ENCODE results near the gene CASP1.
"Not testable (repeated sequence)": the region's sequence is repeated elsewhere in the genome, so short reads cannot be mapped to it uniquely, and the experiment has no call there.

The CASP1 gene

GRCh38 chr11:105034813-105035620, at the start of gene CASP1:
CASP1 (minus strand) TSS chr11:105035144; CDS start chr11:105035113, 31 bp downstream.
- DNase-seq, result peak in 4 of 14 donors; percentile 7 to 24 (median 16)

- no peak for DNase-seq
Measured at GRCh38 chr11:105081412-105082150, 46.6 kb upstream of the CASP1 start.

- not testable (repeated sequence) for DNase-seq
Measured at GRCh38 chr11:105080171-105080906, 45.4 kb upstream of the CASP1 start.

GRCh38 chr11:105078283-105078682, 43.3 kb upstream of the CASP1 start:
- DNase-seq, result no peak

GRCh38 chr11:105077141-105077790, 42.3 kb upstream of the CASP1 start:
- DNase-seq, result not testable (repeated sequence)

GRCh38 chr11:105074166-105074530, 39.2 kb upstream of the CASP1 start:
- no peak for DNase-seq

GRCh38 chr11:105073456-105074165, 38.7 kb upstream of the CASP1 start:
- no peak for DNase-seq

GRCh38 chr11:105072080-105072479, 37.1 kb upstream of the CASP1 start:
- not testable (repeated sequence) for DNase-seq

- no peak for DNase-seq
Measured at GRCh38 chr11:105071089-105071732, 36.3 kb upstream of the CASP1 start.

- no peak for DNase-seq
Measured at GRCh38 chr11:105070306-105070705, 35.4 kb upstream of the CASP1 start.

- not testable (repeated sequence) for DNase-seq
Measured at GRCh38 chr11:105069749-105070148, 34.8 kb upstream of the CASP1 start.

GRCh38 chr11:105063245-105063941, 28.4 kb upstream of the CASP1 start:
- not testable (repeated sequence) for DNase-seq

- DNase-seq, result no peak
Measured at GRCh38 chr11:105057432-105057831, 22.5 kb upstream of the CASP1 start.

- no peak for DNase-seq
Measured at GRCh38 chr11:105056446-105056845, 21.5 kb upstream of the CASP1 start.

GRCh38 chr11:105054723-105055493, 20.0 kb upstream of the CASP1 start:
- DNase-seq, result no peak

GRCh38 chr11:105052487-105052886, 17.5 kb upstream of the CASP1 start:
- no peak for DNase-seq

- DNase-seq, result no peak
Measured at GRCh38 chr11:105051559-105051958, 16.6 kb upstream of the CASP1 start.

GRCh38 chr11:105049481-105049880, 14.5 kb upstream of the CASP1 start:
- DNase-seq, result no peak

GRCh38 chr11:105046898-105047579, 12.1 kb upstream of the CASP1 start:
- peak in 1 of 14 donors; percentile 18 for DNase-seq
